ENCODE results near the gene AKAP6. TPM values are rescaled to one million over a fixed set of nuclear protein-coding genes. Genes with fewer than 3 reads are reported as not detected.

The AKAP6 gene
- total RNA-seq, 2 experiments from 2014 or later, result 0.13 to 0.72 TPM

DNA sequence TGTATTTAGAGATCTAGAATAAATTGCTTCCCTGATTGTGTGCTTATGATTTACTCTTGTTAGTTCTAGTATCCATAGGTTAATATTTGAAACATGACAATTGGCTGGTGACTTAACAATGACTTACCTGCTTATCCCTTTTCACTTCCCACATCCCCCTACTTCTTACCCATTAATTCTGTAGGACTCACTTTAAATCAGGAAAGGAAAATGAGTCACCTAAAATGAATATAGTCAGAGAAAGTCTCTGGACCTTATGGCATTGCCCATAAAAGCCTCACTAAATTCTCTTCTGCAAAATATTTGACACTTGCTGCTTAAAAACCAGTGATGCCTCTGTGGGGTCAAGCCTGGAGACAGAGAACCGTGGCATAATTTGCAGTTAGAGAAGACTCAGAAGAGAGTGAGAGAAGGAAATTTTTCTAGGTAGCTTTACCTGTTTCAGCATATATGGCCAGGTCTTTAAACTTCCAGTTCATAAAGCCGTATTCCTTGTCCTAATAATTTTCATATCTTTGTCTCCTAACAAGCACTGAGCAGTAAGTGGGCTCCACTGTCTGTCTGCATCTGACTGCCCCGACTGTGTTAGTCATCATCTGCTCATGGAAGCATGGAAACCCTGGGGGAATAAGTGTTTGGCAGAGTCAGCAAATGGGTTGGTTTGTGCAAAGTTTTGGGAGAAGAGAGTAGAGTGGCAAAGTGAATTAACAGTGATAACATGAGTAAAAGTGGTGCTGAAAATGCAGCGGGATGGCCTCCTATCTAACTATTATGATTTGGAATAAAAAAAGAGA lies 294.4 kb downstream of the AKAP6 start:
- ChIA-PET CTCF (ENCODE audit: unreplicated experiment) (no interaction called here), POLR2A (no interaction called here)
- no peak for TF ChIP-seq EZH2phosphoT487 (IDR thresholded peaks at IDR 0.05; ENCODE audit: borderline replicate concordance, low read depth, low read length)
- TF ChIP-seq, protein P1, sequence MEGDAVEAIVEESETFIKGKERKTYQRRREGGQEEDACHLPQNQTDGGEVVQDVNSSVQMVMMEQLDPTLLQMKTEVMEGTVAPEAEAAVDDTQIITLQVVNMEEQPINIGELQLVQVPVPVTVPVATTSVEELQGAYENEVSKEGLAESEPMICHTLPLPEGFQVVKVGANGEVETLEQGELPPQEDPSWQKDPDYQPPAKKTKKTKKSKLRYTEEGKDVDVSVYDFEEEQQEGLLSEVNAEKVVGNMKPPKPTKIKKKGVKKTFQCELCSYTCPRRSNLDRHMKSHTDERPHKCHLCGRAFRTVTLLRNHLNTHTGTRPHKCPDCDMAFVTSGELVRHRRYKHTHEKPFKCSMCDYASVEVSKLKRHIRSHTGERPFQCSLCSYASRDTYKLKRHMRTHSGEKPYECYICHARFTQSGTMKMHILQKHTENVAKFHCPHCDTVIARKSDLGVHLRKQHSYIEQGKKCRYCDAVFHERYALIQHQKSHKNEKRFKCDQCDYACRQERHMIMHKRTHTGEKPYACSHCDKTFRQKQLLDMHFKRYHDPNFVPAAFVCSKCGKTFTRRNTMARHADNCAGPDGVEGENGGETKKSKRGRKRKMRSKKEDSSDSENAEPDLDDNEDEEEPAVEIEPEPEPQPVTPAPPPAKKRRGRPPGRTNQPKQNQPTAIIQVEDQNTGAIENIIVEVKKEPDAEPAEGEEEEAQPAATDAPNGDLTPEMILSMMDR (conservative IDR thresholded peaks at IDR 0.05; ENCODE audit: low read length), result no peak
- Histone ChIP-seq H2AFZ (ENCODE audit: low read length) (no peak overlapping the region), H3K9me3 (ENCODE audit: low read length) (no peaks in the 10 kb centered on the region), H3K4me3 (ENCODE audit: low read depth, low read length, poor library complexity, severe bottlenecking) (no peak overlapping the region), H4K20me1 (ENCODE audit: insufficient read depth, low read length) (no peaks in the 10 kb centered on the region), H3K4me2 (ENCODE audit: low read length) (no peak overlapping the region), H3K79me2 (ENCODE audit: insufficient read depth, low read depth, low read length) (no peaks in the 10 kb centered on the region), H3K4me1 (ENCODE audit: insufficient read depth, low read length, poor library complexity, severe bottlenecking) (peaks cover 5% of the 10 kb centered on the region), H3K27ac (ENCODE audit: low read depth, low read length, poor library complexity, severe bottlenecking) (no peak overlapping the region), H3K9me2 (ENCODE audit: insufficient read depth, low read length) (no peaks in the 10 kb centered on the region; the same call in 1 of the 2 replicates), H3K36me3 (ENCODE audit: insufficient read depth, low read length) (no peaks in the 10 kb centered on the region)
- BruUV-seq (replicated peaks), result no TSS peak
- DNase-seq (ENCODE audit: low spot score), result no peak
- intact Hi-C loops (cut with micrococcal nuclease; ENCODE audit: unreplicated experiment), result no loop called here

DNA sequence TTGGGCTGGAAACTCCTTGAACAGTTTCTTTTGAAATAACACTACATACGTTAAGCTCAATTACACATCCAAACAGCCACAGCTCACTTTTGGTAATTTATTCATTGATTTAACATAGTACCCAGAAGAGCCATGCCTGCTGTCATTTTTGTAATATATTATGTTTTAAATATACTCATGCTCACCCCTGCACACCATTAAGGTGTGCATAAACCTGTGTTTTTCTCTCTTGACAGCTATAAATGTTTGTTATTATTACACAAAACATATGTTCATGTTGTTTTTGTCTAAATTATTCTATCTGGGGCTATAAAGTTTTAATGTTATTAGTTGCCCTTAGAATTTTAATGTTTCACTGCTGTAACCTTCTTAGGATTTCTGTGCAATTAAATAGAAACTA lies 296.1 kb downstream of the AKAP6 start:
- no peak for DNase-seq (ENCODE audit: low spot score)
- Histone ChIP-seq H3K9me2 (ENCODE audit: insufficient read depth, low read length) (no peaks in the 10 kb centered on the region; the same call in 1 of the 2 replicates), H3K9me3 (ENCODE audit: low read length) (no peaks in the 10 kb centered on the region), H3K4me3 (ENCODE audit: low read depth, low read length, poor library complexity, severe bottlenecking) (no peak overlapping the region), H3K4me1 (ENCODE audit: insufficient read depth, low read length, poor library complexity, severe bottlenecking) (peaks cover 5% of the 10 kb centered on the region), H4K20me1 (ENCODE audit: insufficient read depth, low read length) (no peaks in the 10 kb centered on the region), H3K27ac (ENCODE audit: low read depth, low read length, poor library complexity, severe bottlenecking) (no peak overlapping the region), H3K4me2 (ENCODE audit: low read length) (no peak overlapping the region), H3K36me3 (ENCODE audit: insufficient read depth, low read length) (no peaks in the 10 kb centered on the region), H3K79me2 (ENCODE audit: insufficient read depth, low read depth, low read length) (no peaks in the 10 kb centered on the region), H2AFZ (ENCODE audit: low read length) (no peak overlapping the region)
- no TSS peak for BruUV-seq (replicated peaks)
- no peak for TF ChIP-seq EZH2phosphoT487 (IDR thresholded peaks at IDR 0.05; ENCODE audit: borderline replicate concordance, low read depth, low read length)
- TF ChIP-seq, protein P1 (conservative IDR thresholded peaks at IDR 0.05; ENCODE audit: low read length), result no peak
- CTCF ChIA-PET (ENCODE audit: unreplicated experiment), result no interaction called here
- POLR2A ChIA-PET, result no interaction called here
- intact Hi-C loops (cut with micrococcal nuclease; ENCODE audit: unreplicated experiment), result no loop called here

Measured in OCI-LY7 (cell line).